HepG2 (cell line): Measurements from ENCODE around the gene KRTAP10-4. TPM values are rescaled to one million over a fixed set of nuclear protein-coding genes. Genes with fewer than 3 reads are reported as not detected.

Source experiments
- ATAC-seq: fragments of 200-7000 bp; cut with Tn5 transposase; 3 replicates; pipeline ENCODE4 v1.9.1; 2020; ENCODE audit warnings: mild to moderate bottlenecking, moderate library complexity
- BruUV-seq: library from RNA; stranded (reverse); fragments of 400-500 nt; replicated peaks from 2 replicates; lab custom pipeline; 2021; lab: Mats Ljungman, UMichigan
- CTCF ChIA-PET: fragments of 300-600 bp; formaldehyde crosslinking; extraction: SDS; loops from one replicate; lab custom pipeline; 2021; ENCODE audit warnings: low total read pairs, inconsistent platforms, low intra/inter-chr PET ratio; lab: Yijun Ruan, JAX
- POLR2A ChIA-PET: fragments of 350-600 bp; sonication (Branson Sonifier 250); formaldehyde crosslinking; loops from one replicate; lab custom pipeline; 2020; ENCODE audit warnings: antibody characterized with exemption, inconsistent platforms; lab: Yijun Ruan, JAX
- DNase-seq: peaks from one replicate; pipeline ENCODE4 v3.0.0-alpha.2; 2015; ENCODE audit warnings: low spot score
- FAIRE-seq: peaks from 3 replicates; lab custom pipeline; 2011; peaks lifted over from hg19 to GRCh38; lab: Jason Lieb, UNC
- H2AFZ ChIP-seq: one replicate; pipeline ENCODE4 v1.6.1; 2011; ENCODE audit warnings: low read length, inconsistent platforms
- H3K27ac ChIP-seq: fragments of 300-600 bp; 3 replicates; pipeline ENCODE4 v1.8.0; 2011; ENCODE audit warnings: mixed run types, mild to moderate bottlenecking, mixed read lengths, low read length, inconsistent platforms; ENCODE audit not compliant: insufficient read depth; ENCODE audit errors: extremely low read length
- H3K27me3 ChIP-seq, 2 experiments: fragments of 200-600 bp in 1 of 2; 2 replicates in 1 of 2; 3 replicates in 1 of 2; pipeline versions ENCODE4 v1.6.0 to v1.8.0; 2011; ENCODE audit warnings: low read length in 2 of 2, mild to moderate bottlenecking in 2 of 2, moderate library complexity in 2 of 2, inconsistent platforms in 1 of 2; ENCODE audit not compliant: insufficient read depth in 2 of 2, control insufficient read depth in 1 of 2
- H3K36me3 ChIP-seq, 2 experiments: fragments of 200-600 bp in 1 of 2; replicated peaks in 1 of 2; 2 replicates in 1 of 2; 3 replicates in 1 of 2; pipeline versions ENCODE4 v1.5.1 to v1.8.0; 2011; ENCODE audit warnings: low read length in 2 of 2, inconsistent platforms in 1 of 2; ENCODE audit not compliant: insufficient read depth in 2 of 2, control insufficient read depth in 1 of 2
- H3K4me1 ChIP-seq: 2 replicates; pipeline ENCODE4 v1.5.1; 2012; ENCODE audit warnings: low read length, inconsistent platforms; ENCODE audit not compliant: insufficient read depth
- H3K4me2 ChIP-seq: 2 replicates; pipeline ENCODE4 v1.6.0; 2011; ENCODE audit warnings: low read depth, low read length, inconsistent platforms
- H3K4me3 ChIP-seq, 3 experiments: fragments of 200-600 bp in 1 of 3; sonication (generic), shearing (Covaris generic) in 1 of 3; replicated peaks in 1 of 3; 2 replicates each; pipeline ENCODE4 v1.5.1; 2011 to 2016; ENCODE audit warnings: low read length in 3 of 3, inconsistent platforms in 2 of 3, low read depth in 2 of 3, mild to moderate bottlenecking in 2 of 3, control low read depth in 1 of 3, mixed read lengths in 1 of 3; ENCODE audit not compliant: insufficient read depth in 1 of 3
- H3K79me2 ChIP-seq: one replicate; pipeline ENCODE4 v1.6.1; 2011; ENCODE audit warnings: low read length, inconsistent platforms; ENCODE audit not compliant: insufficient read depth
- H3K9ac ChIP-seq: 2 replicates; pipeline ENCODE4 v1.6.0; 2011; ENCODE audit warnings: mild to moderate bottlenecking, low read depth, low read length, inconsistent platforms; ENCODE audit not compliant: insufficient read depth
- H3K9me3 ChIP-seq: 2 replicates; pipeline ENCODE4 v1.5.1; 2012; ENCODE audit warnings: mild to moderate bottlenecking, low read length
- H4K20me1 ChIP-seq: 2 replicates; pipeline ENCODE4 v1.6.0; 2011; ENCODE audit warnings: inconsistent platforms, mild to moderate bottlenecking, low read length, moderate library complexity; ENCODE audit not compliant: insufficient read depth
- ATF7 ChIP-seq, 2 experiments: fragments of 450-650 bp in 1 of 2; sonication (generic) in 1 of 2; formaldehyde crosslinking in 1 of 2; IDR thresholded peaks; 2 replicates each; pipeline versions ENCODE4 v1.4.0 to v1.6.1; 2016 to 2020; ENCODE audit warnings: antibody characterized with exemption in 1 of 2, mild to moderate bottlenecking in 1 of 2, missing genetic modification reagents in 1 of 2
- CEBPB ChIP-seq: IDR thresholded peaks from 2 replicates; pipeline ENCODE4 v1.6.1; 2011; ENCODE audit warnings: low read depth, low read length, improper control_type of control experiment, borderline replicate concordance
- CEBPG ChIP-seq: IDR thresholded peaks from 2 replicates; pipeline ENCODE4 v1.6.1; 2016
- FOXP1 ChIP-seq, 2 experiments: fragments of 450-650 bp in 1 of 2; IDR thresholded peaks; 2 replicates each; pipeline ENCODE4 v1.6.1; 2017 to 2018; ENCODE audit warnings: antibody characterized with exemption in 1 of 2
- HNF4A ChIP-seq: sonication (generic); formaldehyde crosslinking; IDR thresholded peaks from 2 replicates; pipeline ENCODE4 v1.4.0; 2020; ENCODE audit warnings: missing genetic modification reagents
- HNF4G ChIP-seq, 2 experiments: sonication (generic) in 1 of 2; formaldehyde crosslinking in 1 of 2; IDR thresholded peaks; 2 replicates each; pipeline versions ENCODE4 v1.4.0 to v1.6.1; 2011 to 2020; ENCODE audit warnings: borderline replicate concordance in 2 of 2, low read depth in 2 of 2, mild to moderate bottlenecking in 2 of 2, low read length in 1 of 2, missing genetic modification reagents in 1 of 2, moderate library complexity in 1 of 2
- HOXA3 ChIP-seq: sonication (generic); formaldehyde crosslinking; IDR thresholded peaks from 2 replicates; pipeline ENCODE4 v1.5.0; 2020; ENCODE audit warnings: missing genetic modification reagents
- ZBTB38 ChIP-seq: sonication (generic); formaldehyde crosslinking; IDR thresholded peaks from 2 replicates; pipeline ENCODE4 v1.5.1; 2020; ENCODE audit warnings: mild to moderate bottlenecking, missing genetic modification reagents
- WGBS: methylation state at CpG from one replicate; pipeline ENCODE4 v1.1.6; 2017; ENCODE audit warnings: low lambda C conversion rate; 5-methylcytosine and 5-hydroxymethylcytosine counted together
- in situ Hi-C: cut with HindIII; loops from 2 replicates; pipeline ENCODE4 v1.10.0; 2017; ENCODE audit warnings: low pct_unique_long_range_greater_than_20kb; ENCODE audit not compliant: extremely low pct_ligation_motif_present
- intact Hi-C: fragments of 100-400 bp; cut with micrococcal nuclease; formaldehyde crosslinking; loops from one replicate; pipeline ENCODE4 v1.10.0; 2022; ENCODE audit not compliant: unreplicated experiment
- polyA plus RNA-seq, 8 experiments: library from polyadenylated mRNA; depleted of rRNA in 3 of 8; stranded (reverse) in 7 of 8; unstranded in 1 of 8; fragments of >200 nt; fragmentation: Illumina TruSeq in 4 of 8; extraction: Trizol in 4 of 8; gene quantifications; 2 replicates each; pipeline versions ENCODE4 v1.2.1 to v1.2.3, GENCODE V29; 2011 to 2016; ENCODE audit warnings: low read depth in 4 of 8, missing spikeins in 1 of 8, mixed read lengths in 1 of 8; ENCODE audit not compliant: insufficient read depth in 1 of 8
- total RNA-seq, 5 experiments: library from RNA; depleted of rRNA; stranded (reverse); fragments of >200 nt; fragmentation: Illumina TruSeq; extraction: Trizol; gene quantifications; 2 replicates each; pipeline ENCODE4 v1.2.3, GENCODE V29; 2016; ENCODE audit warnings: low read depth in 1 of 5
- TF ChIP-seq, protein P1 (sequence below): sonication (generic); formaldehyde crosslinking; IDR thresholded peaks from 2 replicates; pipeline ENCODE4 v1.4.0; 2020; ENCODE audit warnings: missing genetic modification reagents
- TF ChIP-seq, protein P2 (sequence below): sonication (generic); formaldehyde crosslinking; IDR thresholded peaks from 2 replicates; pipeline ENCODE4 v1.8.1; 2023; ENCODE audit warnings: missing genetic modification reagents, inconsistent platforms, borderline replicate concordance

Gene KRTAP10-4
- total and polyA plus RNA-seq, 2 of the 13 experiments (the other 11 are each of a cell fraction or from before 2014, with no cell fraction given): not detected

DNA sequence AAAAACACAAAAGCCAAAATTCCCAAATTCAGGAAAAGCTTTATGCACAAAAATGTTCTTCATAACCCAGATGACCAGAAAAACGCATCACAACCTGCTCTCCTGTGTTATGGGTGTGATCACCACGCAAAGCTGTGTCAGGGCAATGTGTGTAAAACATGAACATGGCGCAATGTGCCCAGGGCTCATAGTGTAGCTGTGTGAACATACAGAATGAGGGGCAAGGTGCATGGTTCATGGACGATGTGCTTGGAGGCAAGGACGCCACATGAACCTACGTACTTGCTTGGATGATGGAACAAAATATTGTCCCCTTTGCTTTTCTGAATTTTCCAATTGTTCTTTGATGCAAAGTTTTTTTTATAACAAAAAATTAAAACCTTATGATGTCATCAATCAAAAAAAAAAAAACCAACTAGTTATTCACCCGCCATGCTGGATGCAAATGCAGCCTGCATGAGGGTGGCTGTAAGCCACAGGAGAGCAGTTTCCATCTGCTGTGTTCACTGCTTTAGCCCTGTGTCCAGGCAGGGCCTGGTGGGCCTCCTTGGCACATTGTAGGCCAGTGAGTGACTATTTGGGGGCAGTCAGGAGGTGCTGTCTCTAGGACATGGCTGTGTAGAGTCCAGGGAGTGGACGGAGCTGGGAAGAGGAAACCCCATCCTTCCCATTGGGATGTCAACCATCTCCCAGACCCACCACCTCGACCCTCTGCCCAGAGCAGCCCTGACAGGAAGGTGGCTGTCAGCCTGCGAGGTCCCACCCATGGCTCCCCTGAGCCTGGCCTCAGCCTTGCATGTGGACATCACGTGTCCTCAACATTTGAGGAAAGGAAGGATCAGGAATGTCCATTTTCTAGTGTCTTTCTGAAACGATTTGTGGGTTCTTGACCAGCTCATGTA lies 47.2 kb upstream of the KRTAP10-4 start:
- no peak overlapping the region for H3K9ac ChIP-seq
- ATAC-seq: peak; percentile 8; the same call in 1 of the 3 replicates
- no peak overlapping the region for H2AFZ ChIP-seq
- H3K4me1 ChIP-seq: peaks cover 21% of the 10 kb centered on the region
- FAIRE-seq: no peak
- WGBS: 31% methylated on average over 12 of the region's 12 CpGs
- CTCF ChIA-PET: no interaction called here
- H3K27me3 ChIP-seq: peaks cover 0 to 11% of the 10 kb centered on the region in 2 experiments; a peak in 1 of 5 replicates
- in situ Hi-C loops: no loop called here
- DNase-seq: peak; percentile 22
- no peaks in the 10 kb centered on the region for H3K9me3 ChIP-seq
- no peaks in the 10 kb centered on the region for H4K20me1 ChIP-seq
- POLR2A ChIA-PET: no interaction called here
- BruUV-seq: no TSS peak
- no peaks in the 10 kb centered on the region for H3K79me2 ChIP-seq
- H3K4me3 ChIP-seq: no peak overlapping the region
- peak; percentile 83 for TF ChIP-seq HNF4A (CRISPR knock-in tag)
- TF ChIP-seq, protein P1, sequence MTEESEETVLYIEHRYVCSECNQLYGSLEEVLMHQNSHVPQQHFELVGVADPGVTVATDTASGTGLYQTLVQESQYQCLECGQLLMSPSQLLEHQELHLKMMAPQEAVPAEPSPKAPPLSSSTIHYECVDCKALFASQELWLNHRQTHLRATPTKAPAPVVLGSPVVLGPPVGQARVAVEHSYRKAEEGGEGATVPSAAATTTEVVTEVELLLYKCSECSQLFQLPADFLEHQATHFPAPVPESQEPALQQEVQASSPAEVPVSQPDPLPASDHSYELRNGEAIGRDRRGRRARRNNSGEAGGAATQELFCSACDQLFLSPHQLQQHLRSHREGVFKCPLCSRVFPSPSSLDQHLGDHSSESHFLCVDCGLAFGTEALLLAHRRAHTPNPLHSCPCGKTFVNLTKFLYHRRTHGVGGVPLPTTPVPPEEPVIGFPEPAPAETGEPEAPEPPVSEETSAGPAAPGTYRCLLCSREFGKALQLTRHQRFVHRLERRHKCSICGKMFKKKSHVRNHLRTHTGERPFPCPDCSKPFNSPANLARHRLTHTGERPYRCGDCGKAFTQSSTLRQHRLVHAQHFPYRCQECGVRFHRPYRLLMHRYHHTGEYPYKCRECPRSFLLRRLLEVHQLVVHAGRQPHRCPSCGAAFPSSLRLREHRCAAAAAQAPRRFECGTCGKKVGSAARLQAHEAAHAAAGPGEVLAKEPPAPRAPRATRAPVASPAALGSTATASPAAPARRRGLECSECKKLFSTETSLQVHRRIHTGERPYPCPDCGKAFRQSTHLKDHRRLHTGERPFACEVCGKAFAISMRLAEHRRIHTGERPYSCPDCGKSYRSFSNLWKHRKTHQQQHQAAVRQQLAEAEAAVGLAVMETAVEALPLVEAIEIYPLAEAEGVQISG: 0 out of 2 replicates have a peak, but pooled peaks have one; percentile 10
- TF ChIP-seq CEBPG (CRISPR knock-in tag): 0 out of 2 replicates have a peak, but pooled peaks have one; percentile 13
- TF ChIP-seq ATF7 (IDR thresholded peaks at IDR 0.05): peak; percentile 80; the same call in 1 of the 2 replicates
- no peak for TF ChIP-seq ATF7 (CRISPR knock-in tag; IDR thresholded peaks at IDR 0.05)
- no peak for TF ChIP-seq ZBTB38 (CRISPR knock-in tag)
- TF ChIP-seq, protein P2, sequence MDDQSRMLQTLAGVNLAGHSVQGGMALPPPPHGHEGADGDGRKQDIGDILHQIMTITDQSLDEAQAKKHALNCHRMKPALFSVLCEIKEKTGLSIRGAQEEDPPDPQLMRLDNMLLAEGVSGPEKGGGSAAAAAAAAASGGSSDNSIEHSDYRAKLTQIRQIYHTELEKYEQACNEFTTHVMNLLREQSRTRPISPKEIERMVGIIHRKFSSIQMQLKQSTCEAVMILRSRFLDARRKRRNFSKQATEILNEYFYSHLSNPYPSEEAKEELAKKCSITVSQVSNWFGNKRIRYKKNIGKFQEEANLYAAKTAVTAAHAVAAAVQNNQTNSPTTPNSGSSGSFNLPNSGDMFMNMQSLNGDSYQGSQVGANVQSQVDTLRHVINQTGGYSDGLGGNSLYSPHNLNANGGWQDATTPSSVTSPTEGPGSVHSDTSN: no peak
- TF ChIP-seq HNF4G (IDR thresholded peaks at IDR 0.05; ENCODE audit: borderline replicate concordance, low read depth, low read length): peak; percentile 44; the same call in 1 of the 2 replicates
- no peak for TF ChIP-seq HNF4G (CRISPR knock-in tag; IDR thresholded peaks at IDR 0.05; ENCODE audit: borderline replicate concordance, low read depth)
- TF ChIP-seq FOXP1 (IDR thresholded peaks at IDR 0.05): no peak
- no peak for TF ChIP-seq FOXP1 (CRISPR knock-in tag; IDR thresholded peaks at IDR 0.05)
- peak; percentile 28; the same call in 1 of the 2 replicates for TF ChIP-seq HOXA3
- TF ChIP-seq CEBPB: peak; percentile 85
- intact Hi-C loops: no loop called here
- no peak overlapping the region for H3K27ac ChIP-seq
- no peaks in the 10 kb centered on the region for H3K36me3 ChIP-seq
- peak overlapping the region; percentile 20; the same call in 1 of the 2 replicates for H3K4me2 ChIP-seq
